H9 (cell line): ENCODE data around the gene BRAT1. TPM values are rescaled to one million over a fixed set of nuclear protein-coding genes. Genes with fewer than 3 reads are reported as not detected.

Source experiments
- DNase-seq: peaks from one replicate; pipeline ENCODE4 v3.0.0-alpha.2; 2017
- H2AFZ ChIP-seq: one replicate; pipeline ENCODE4 v1.6.1; 2013; ENCODE audit warnings: mild to moderate bottlenecking, low read length, control low read depth, moderate library complexity
- H2AK5ac ChIP-seq: 2 replicates; pipeline ENCODE4 v1.6.1; 2013; ENCODE audit warnings: low read length, control low read depth, mixed read lengths; ENCODE audit not compliant: insufficient read length
- H2BK120ac ChIP-seq: one replicate; pipeline ENCODE4 v1.6.1; 2013; ENCODE audit warnings: low read depth, mild to moderate bottlenecking, low read length, control low read depth, inconsistent platforms; ENCODE audit not compliant: poor library complexity, severe bottlenecking
- H2BK12ac ChIP-seq: 2 replicates; pipeline ENCODE4 v1.6.1; 2013; ENCODE audit warnings: low read length, control low read depth, mixed read lengths, low read depth; ENCODE audit not compliant: insufficient read length
- H2BK15ac ChIP-seq: 2 replicates; pipeline ENCODE4 v1.6.1; 2013; ENCODE audit warnings: low read depth, low read length, control low read depth
- H2BK20ac ChIP-seq: one replicate; pipeline ENCODE4 v1.6.1; 2013; ENCODE audit warnings: low read depth, mild to moderate bottlenecking, low read length, control low read depth, inconsistent platforms; ENCODE audit not compliant: poor library complexity, severe bottlenecking
- H2BK5ac ChIP-seq: 2 replicates; pipeline ENCODE4 v1.6.1; 2013; ENCODE audit warnings: low read length, control low read depth, mixed read lengths; ENCODE audit not compliant: insufficient read length
- H3K14ac ChIP-seq: 2 replicates; pipeline ENCODE4 v1.6.1; 2013; ENCODE audit warnings: low read length, control low read depth; ENCODE audit not compliant: insufficient read depth
- H3K18ac ChIP-seq: 2 replicates; pipeline ENCODE4 v1.6.1; 2013; ENCODE audit warnings: low read depth, mild to moderate bottlenecking, mixed read lengths, low read length, control low read depth; ENCODE audit not compliant: insufficient read length
- H3K23ac ChIP-seq: 2 replicates; pipeline ENCODE4 v1.6.1; 2013; ENCODE audit warnings: low read length, control low read depth, mixed read lengths, low read depth; ENCODE audit not compliant: insufficient read length
- H3K23me2 ChIP-seq: 2 replicates; pipeline ENCODE4 v1.6.1; 2013; ENCODE audit warnings: low read depth, mild to moderate bottlenecking, mixed read lengths, low read length, control low read depth; ENCODE audit not compliant: insufficient read length, poor library complexity, severe bottlenecking
- H3K27ac ChIP-seq: 2 replicates; pipeline ENCODE4 v1.5.1; 2013; ENCODE audit warnings: low read length, control low read depth, mixed read lengths, low read depth; ENCODE audit not compliant: insufficient read length
- H3K27me3 ChIP-seq: 2 replicates; pipeline ENCODE4 v1.6.1; 2013; ENCODE audit warnings: low read length, control low read depth, inconsistent platforms; ENCODE audit not compliant: insufficient read depth
- H3K4ac ChIP-seq: 2 replicates; pipeline ENCODE4 v1.6.1; 2013; ENCODE audit warnings: low read depth, mild to moderate bottlenecking, control low read depth, inconsistent platforms, low read length, moderate library complexity
- H3K4me1 ChIP-seq: 2 replicates; pipeline ENCODE4 v1.6.1; 2013; ENCODE audit warnings: low read length, control low read depth, inconsistent platforms; ENCODE audit not compliant: insufficient read depth
- H3K4me2 ChIP-seq: 2 replicates; pipeline ENCODE4 v1.6.1; 2013; ENCODE audit warnings: low read length, control low read depth, mixed read lengths; ENCODE audit not compliant: insufficient read length, insufficient read depth
- H3K56ac ChIP-seq: 2 replicates; pipeline ENCODE4 v1.6.1; 2013; ENCODE audit warnings: low read depth, mild to moderate bottlenecking, mixed read lengths, low read length, control low read depth; ENCODE audit not compliant: insufficient read length
- H3K79me1 ChIP-seq: 2 replicates; pipeline ENCODE4 v1.6.1; 2013; ENCODE audit warnings: low read depth, mild to moderate bottlenecking, moderate library complexity, low read length, control low read depth, inconsistent platforms; ENCODE audit not compliant: insufficient read depth, poor library complexity, severe bottlenecking
- H3K79me2 ChIP-seq: 2 replicates; pipeline ENCODE4 v1.6.1; 2013; ENCODE audit warnings: low read length, control low read depth, inconsistent platforms; ENCODE audit not compliant: insufficient read depth
- H3K9ac ChIP-seq: 2 replicates; pipeline ENCODE4 v1.6.1; 2013; ENCODE audit warnings: low read length, control low read depth, mixed read lengths; ENCODE audit not compliant: insufficient read length; ENCODE audit errors: extremely low read depth
- H3K9me3 ChIP-seq: one replicate; pipeline ENCODE4 v1.6.1; 2013; ENCODE audit warnings: low read depth, low read length, inconsistent platforms; ENCODE audit not compliant: control insufficient read depth
- H3T11ph ChIP-seq: one replicate; pipeline ENCODE4 v1.6.1; 2013; ENCODE audit warnings: mild to moderate bottlenecking, low read length, control low read depth, inconsistent platforms
- H4K20me1 ChIP-seq: one replicate; pipeline ENCODE4 v1.6.1; 2013; ENCODE audit not compliant: control insufficient read depth, insufficient read length, insufficient read depth
- H4K5ac ChIP-seq: 2 replicates; pipeline ENCODE4 v1.6.1; 2013; ENCODE audit warnings: low read depth, mild to moderate bottlenecking, mixed read lengths, low read length, control low read depth; ENCODE audit not compliant: insufficient read length
- H4K8ac ChIP-seq: replicated peaks from 2 replicates; pipeline ENCODE4 v1.6.1; 2013; ENCODE audit warnings: low read length, control low read depth, mixed read lengths, low read depth; ENCODE audit not compliant: insufficient read length
- H4K91ac ChIP-seq: 2 replicates; pipeline ENCODE4 v1.6.1; 2013; ENCODE audit warnings: low read depth, mild to moderate bottlenecking, moderate library complexity, mixed read lengths, low read length, control low read depth; ENCODE audit not compliant: insufficient read length
- H3K27ac Mint-ChIP-seq, 3 experiments: 2 replicates in 2 of 3; 3 replicates in 1 of 3; pipeline ENCODE4 v1.8.0; 2020 to 2021; ENCODE audit warnings: mixed read lengths in 3 of 3, mild to moderate bottlenecking in 1 of 3, moderate library complexity in 1 of 3
- H3K27me3 Mint-ChIP-seq: 2 replicates; pipeline ENCODE4 v1.8.0; 2021; ENCODE audit warnings: low read depth, mild to moderate bottlenecking, moderate library complexity, mixed read lengths
- H3K36me3 Mint-ChIP-seq, 3 experiments: 2 replicates in 2 of 3; 3 replicates in 1 of 3; pipeline ENCODE4 v1.8.0; 2020 to 2021; ENCODE audit warnings: low read depth in 3 of 3, mixed read lengths in 3 of 3; ENCODE audit not compliant: insufficient read depth in 1 of 3
- H3K4me1 Mint-ChIP-seq, 2 experiments: 2 replicates each; pipeline ENCODE4 v1.8.0; 2020; ENCODE audit warnings: mixed read lengths in 2 of 2
- H3K4me3 Mint-ChIP-seq, 2 experiments: 2 replicates in 1 of 2; 3 replicates in 1 of 2; pipeline ENCODE4 v1.8.0; 2020 to 2021; ENCODE audit warnings: mild to moderate bottlenecking in 2 of 2, mixed read lengths in 2 of 2, moderate library complexity in 1 of 2
- H3K9me3 Mint-ChIP-seq, 2 experiments: 2 replicates in 1 of 2; 3 replicates in 1 of 2; pipeline ENCODE4 v1.8.0; 2020; ENCODE audit warnings: mild to moderate bottlenecking in 2 of 2, mixed read lengths in 2 of 2, moderate library complexity in 1 of 2
- CTCF ChIP-seq: fragments of 200-600 bp; sonication (generic); conservative IDR thresholded peaks from 3 replicates; pipeline ENCODE4 v1.8.0; 2021; ENCODE audit warnings: antibody characterized with exemption, mild to moderate bottlenecking
- WGBS: extraction: QIAGEN DNeasy Blood & Tissue Kit; methylation state at CpG from one replicate; pipeline ENCODE4 v1.1.7; 2013; ENCODE audit warnings: missing lambda C conversion rate, low lambda C conversion rate, mixed read lengths; ENCODE audit not compliant: insufficient read length; ENCODE audit errors: extremely low coverage; 5-methylcytosine and 5-hydroxymethylcytosine counted together
- total RNA-seq: library from RNA; stranded (reverse); gene quantifications from 2 replicates; pipeline ENCODE4 v1.2.1, GENCODE V29; 2021

The BRAT1 gene
- total RNA-seq, 1 experiment from 2014 or later: 41.2 TPM

GRCh38 chr7:2558629-2559282 lies 3.4 kb upstream of the BRAT1 start, which contains the start of gene IQCE:
Gene IQCE (plus strand): TSS chr7:2558979. CDS start chr7:2559182, 203 bp downstream.
- no peak within 1 kb of the TSS for H3K27ac Mint-ChIP-seq
- Histone ChIP-seq H4K5ac (no peak within 1 kb of the TSS), H3K27ac (no peak within 1 kb of the TSS), H2BK20ac (no peak within 1 kb of the TSS), H3K79me2 (no peaks in the 10 kb centered on the region), H2BK5ac (no peak within 1 kb of the TSS), H3K27me3 (no peaks in the 10 kb centered on the region), H3K4me1 (no peaks in the 10 kb centered on the region), H2AFZ (no peak within 1 kb of the TSS), H3K9me3 (no peaks in the 10 kb centered on the region), H2BK15ac (no peak within 1 kb of the TSS), H3K23me2 (peaks cover 11% of the 10 kb centered on the region), H3T11ph (no peak within 1 kb of the TSS), H3K9ac (no peak within 1 kb of the TSS), H3K4ac (no peak within 1 kb of the TSS), H4K8ac (no peak within 1 kb of the TSS), H3K56ac (no peak within 1 kb of the TSS), H2BK12ac (no peak within 1 kb of the TSS), H3K4me2 (peak within 1 kb of the TSS; percentile 59), H3K14ac (no peak within 1 kb of the TSS), H4K91ac (no peak within 1 kb of the TSS), H3K79me1 (no peaks in the 10 kb centered on the region), H2BK120ac (no peak within 1 kb of the TSS), H4K20me1 (no peaks in the 10 kb centered on the region), H3K18ac (no peak within 1 kb of the TSS), H2AK5ac (no peak within 1 kb of the TSS), H3K23ac (no peak within 1 kb of the TSS)
- H3K9me3 Mint-ChIP-seq: no peaks in the 10 kb centered on the region
- peaks cover 10% of the 10 kb centered on the region in 2 experiments for H3K4me1 Mint-ChIP-seq
- peak; percentile 95 for DNase-seq
- peaks cover 5% of the 10 kb centered on the region; the same call in 1 of the 2 replicates for H3K27me3 Mint-ChIP-seq
- WGBS: no CpG with 5 or more reads among the region's 66 CpGs
- H3K36me3 Mint-ChIP-seq: peaks cover 3 to 9% (median 4%) of the 10 kb centered on the region in 3 experiments; a peak in 6 of 7 replicates
- no peak for TF ChIP-seq CTCF
- peak within 1 kb of the TSS; percentile 65 to 77 for H3K4me3 Mint-ChIP-seq
